DND-41 (cell line): Measurements from ENCODE around the gene JOSD2.

Source experiments
- CTCF ChIP-seq: IDR thresholded peaks from 2 replicates; pipeline ENCODE4 v1.5.1; 2012; ENCODE audit warnings: borderline replicate concordance, low read length, moderate library complexity, mild to moderate bottlenecking; ENCODE audit not compliant: poor library complexity, severe bottlenecking; ENCODE audit errors: extremely low read depth
- EZH2 ChIP-seq: IDR thresholded peaks from 3 replicates; pipeline ENCODE4 v1.6.1; 2012; ENCODE audit warnings: borderline replicate concordance, low read depth, mild to moderate bottlenecking, moderate library complexity, low read length, inconsistent platforms; ENCODE audit not compliant: severe bottlenecking

- TF ChIP-seq CTCF (no peak), EZH2 (no peak)
Measured at GRCh38 chr19:50510700-50511068, 307 bp downstream of the JOSD2 start.
